Activated T-cell treated with anti-CD3 and anti-CD28 coated beads, Interleukin-2, amount 50 U/mL, for 72 hours (primary cell): Measurements from ENCODE around the gene ZNF594. TPM values are rescaled to one million over a fixed set of nuclear protein-coding genes. Genes with fewer than 3 reads are reported as not detected.
"Not testable (repeated sequence)": the region's sequence is repeated elsewhere in the genome, so short reads cannot be mapped to it uniquely, and the experiment has no call there.

Source experiments
- ATAC-seq, 2 donors: fragments of 150-1000 bp; cut with Tn5 transposase; replicated peaks in 1 of 2; 2 replicates each; pipeline ENCODE4 v1.10.0; 2021; ENCODE audit warnings: moderate library complexity in 2 of 2, mild to moderate bottlenecking in 1 of 2
- DNase-seq, 2 donors: peaks; one replicate each; pipeline ENCODE4 v3.0.0; 2021 to 2022; ENCODE audit warnings: mixed read lengths in 1 of 2
- H3K27ac Mint-ChIP-seq: one replicate; pipeline ENCODE4 v1.8.0; 2022; ENCODE audit warnings: mild to moderate bottlenecking, moderate library complexity, mixed read lengths
- H3K27me3 Mint-ChIP-seq: one replicate; pipeline ENCODE4 v1.8.0; 2022; ENCODE audit warnings: low read depth, mixed read lengths
- H3K36me3 Mint-ChIP-seq, 2 donors: one replicate each; pipeline ENCODE4 v1.8.0; 2022; ENCODE audit warnings: mixed read lengths in 2 of 2, mild to moderate bottlenecking in 1 of 2; ENCODE audit not compliant: insufficient read depth in 2 of 2
- H3K4me1 Mint-ChIP-seq: one replicate; pipeline ENCODE4 v1.8.0; 2022; ENCODE audit warnings: low read depth, mixed read lengths
- H3K4me3 Mint-ChIP-seq, 2 donors: one replicate each; pipeline ENCODE4 v1.8.0; 2022; ENCODE audit warnings: mild to moderate bottlenecking in 2 of 2, mixed read lengths in 2 of 2, moderate library complexity in 2 of 2
- H3K9me3 Mint-ChIP-seq, 2 donors: one replicate each; pipeline ENCODE4 v1.8.0; 2022; ENCODE audit warnings: mixed read lengths in 2 of 2
- total RNA-seq, 2 donors: library from RNA; stranded (reverse); gene quantifications; one replicate each; pipeline ENCODE4 v1.2.3, GENCODE V29; 2022

Gene ZNF594
- total RNA-seq: 1 to 10 TPM; 5.3 to 7.8 TPM

GRCh38 chr17:5191541-5192417 is at the start of gene ZNF594:
Gene ZNF594, minus strand, starts transcription at chr17:5191868. Its CDS starts 7,612 bp downstream, at chr17:5184256.
- Mint-ChIP-seq H3K4me3 (peak within 1 kb of the TSS; percentile 87 to 95), H3K4me1 (peaks cover 34% of the 10 kb centered on the region), H3K36me3 (peaks cover 21 to 36% of the 10 kb centered on the region in 2 donors), H3K27me3 (no peaks in the 10 kb centered on the region), H3K27ac (peak within 1 kb of the TSS; percentile 67), H3K9me3 (peaks cover 9 to 13% of the 10 kb centered on the region in 2 donors)
- peak; percentile 99 for DNase-seq
- peak; percentile 100 for ATAC-seq

- peaks cover 27% of the 10 kb centered on the region for H3K4me1 Mint-ChIP-seq
- H3K9me3 Mint-ChIP-seq: not testable (repeated sequence)
Measured at GRCh38 chr17:5239769-5240168, 48.1 kb upstream of the ZNF594 start.

GRCh38 chr17:5238333-5238732 is 46.7 kb upstream of the ZNF594 start:
- H3K27me3 Mint-ChIP-seq: no peaks in the 10 kb centered on the region
- ATAC-seq (no peak), DNase-seq (no peak)
- no peaks in the 10 kb centered on the region for H3K36me3 Mint-ChIP-seq
- H3K4me1 Mint-ChIP-seq: peaks cover 26% of the 10 kb centered on the region
- H3K9me3 Mint-ChIP-seq: peaks cover 0 to 2% of the 10 kb centered on the region in 2 donors
- H3K4me3 Mint-ChIP-seq: no peak overlapping the region
- no peak overlapping the region for H3K27ac Mint-ChIP-seq

More at GRCh38 chr17:5239769-5240168, 48.1 kb upstream of the ZNF594 start:
- ATAC-seq, H3K36me3 Mint-ChIP-seq, H3K27ac Mint-ChIP-seq, H3K27me3 Mint-ChIP-seq, DNase-seq, H3K4me3 Mint-ChIP-seq: not testable (repeated sequence)

GRCh38 chr17:5237541-5238016 is 45.9 kb upstream of the ZNF594 start:
- DNase-seq: peak; percentile 60 to 71
- peaks cover 0 to 2% of the 10 kb centered on the region in 2 donors for H3K9me3 Mint-ChIP-seq
- H3K4me1 Mint-ChIP-seq: peaks cover 18% of the 10 kb centered on the region
- no peak overlapping the region for H3K27ac Mint-ChIP-seq
- ATAC-seq: peak; percentile 78 to 84
- H3K36me3 Mint-ChIP-seq: no peaks in the 10 kb centered on the region
- H3K4me3 Mint-ChIP-seq: no peak overlapping the region
- no peaks in the 10 kb centered on the region for H3K27me3 Mint-ChIP-seq

GRCh38 chr17:5236938-5237540 is 45.4 kb upstream of the ZNF594 start:
- Mint-ChIP-seq H3K4me3 (no peak overlapping the region), H3K4me1 (peaks cover 13% of the 10 kb centered on the region), H3K27me3 (no peaks in the 10 kb centered on the region), H3K36me3 (no peaks in the 10 kb centered on the region), H3K9me3 (peaks cover 0 to 2% of the 10 kb centered on the region in 2 donors), H3K27ac (peak overlapping the region; percentile 12)
- ATAC-seq (no peak), DNase-seq (no peak)

GRCh38 chr17:5234645-5235576 is 43.2 kb upstream of the ZNF594 start, which contains the start of gene SCIMP:
Gene SCIMP, minus strand, starts transcription at chr17:5234860. Its CDS starts 105 bp downstream, at chr17:5234755.
- no peak for DNase-seq
- Mint-ChIP-seq H3K27ac (no peak within 1 kb of the TSS), H3K36me3 (no peaks in the 10 kb centered on the region), H3K9me3 (no peaks in the 10 kb centered on the region), H3K27me3 (no peaks in the 10 kb centered on the region), H3K4me1 (peaks cover 10% of the 10 kb centered on the region), H3K4me3 (no peak within 1 kb of the TSS)
- ATAC-seq: no peak

- H3K36me3 Mint-ChIP-seq, H3K4me3 Mint-ChIP-seq, ATAC-seq, H3K27me3 Mint-ChIP-seq, DNase-seq, H3K4me1 Mint-ChIP-seq, H3K9me3 Mint-ChIP-seq, H3K27ac Mint-ChIP-seq: not testable (repeated sequence)
Measured at GRCh38 chr17:5233492-5233891, 41.8 kb upstream of the ZNF594 start.

- Mint-ChIP-seq H3K4me3 (peak overlapping the region in 1 of 2 donors; percentile 47), H3K27ac (no peak overlapping the region), H3K36me3 (no peaks in the 10 kb centered on the region), H3K4me1 (peaks cover 22% of the 10 kb centered on the region), H3K9me3 (no peaks in the 10 kb centered on the region), H3K27me3 (no peaks in the 10 kb centered on the region)
- DNase-seq: peak; percentile 7 to 15
- peak in 1 of 2 donors; percentile 58 for ATAC-seq
Measured at GRCh38 chr17:5226940-5227878, 35.5 kb upstream of the ZNF594 start.

GRCh38 chr17:5225668-5226457 is 34.2 kb upstream of the ZNF594 start:
- ATAC-seq (no peak), DNase-seq (no peak)
- H3K36me3 Mint-ChIP-seq: no peaks in the 10 kb centered on the region
- H3K9me3 Mint-ChIP-seq: no peaks in the 10 kb centered on the region
- peaks cover 28% of the 10 kb centered on the region for H3K4me1 Mint-ChIP-seq
- peak overlapping the region in 1 of 2 donors; percentile 37 for H3K4me3 Mint-ChIP-seq
- H3K27me3 Mint-ChIP-seq: no peaks in the 10 kb centered on the region
- peak overlapping the region; percentile 24 for H3K27ac Mint-ChIP-seq

GRCh38 chr17:5221912-5222311 is 30.2 kb upstream of the ZNF594 start:
- H3K9me3 Mint-ChIP-seq, H3K36me3 Mint-ChIP-seq, H3K27ac Mint-ChIP-seq, H3K4me3 Mint-ChIP-seq, ATAC-seq, DNase-seq, H3K27me3 Mint-ChIP-seq: not testable (repeated sequence)
- H3K4me1 Mint-ChIP-seq: peaks cover 18% of the 10 kb centered on the region

GRCh38 chr17:5220074-5220473 is 28.4 kb upstream of the ZNF594 start:
- ATAC-seq (no peak), DNase-seq (no peak)
- no peaks in the 10 kb centered on the region for H3K36me3 Mint-ChIP-seq
- H3K9me3 Mint-ChIP-seq: no peaks in the 10 kb centered on the region
- no peaks in the 10 kb centered on the region for H3K27me3 Mint-ChIP-seq
- peaks cover 7% of the 10 kb centered on the region for H3K4me1 Mint-ChIP-seq
- no peak overlapping the region for H3K4me3 Mint-ChIP-seq
- H3K27ac Mint-ChIP-seq: no peak overlapping the region
